GM21528 (cell line): Measurements from ENCODE around the gene CALD1.

Experiments
- ATAC-seq: cut with Tn5 transposase; IDR thresholded peaks from one replicate; pipeline ENCODE4 v1.9.1; 2021; ENCODE audit warnings: mild to moderate bottlenecking, moderate library complexity; ENCODE audit not compliant: unreplicated experiment, low FRiP score

Gene CALD1

DNA sequence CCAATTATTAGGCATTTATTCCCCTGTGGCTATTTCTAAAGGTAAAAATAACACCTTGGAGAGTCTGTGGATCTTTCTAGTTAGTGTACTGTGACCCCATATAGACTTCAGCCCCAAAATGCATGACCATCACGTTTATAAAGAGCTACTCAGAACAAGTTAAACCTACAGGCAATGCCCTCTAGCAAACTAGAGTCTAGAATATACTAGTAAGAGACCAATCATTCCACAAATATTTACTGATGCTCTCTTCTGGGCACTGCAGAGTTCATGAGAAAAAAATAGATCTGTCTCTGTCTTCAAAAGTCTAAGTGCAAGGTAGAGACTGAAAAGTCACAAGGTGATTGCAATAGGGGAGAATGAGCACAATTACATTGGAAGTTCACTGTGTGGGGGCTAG lies 20.5 kb upstream of the CALD1 start:
- no peak for ATAC-seq

DNA sequence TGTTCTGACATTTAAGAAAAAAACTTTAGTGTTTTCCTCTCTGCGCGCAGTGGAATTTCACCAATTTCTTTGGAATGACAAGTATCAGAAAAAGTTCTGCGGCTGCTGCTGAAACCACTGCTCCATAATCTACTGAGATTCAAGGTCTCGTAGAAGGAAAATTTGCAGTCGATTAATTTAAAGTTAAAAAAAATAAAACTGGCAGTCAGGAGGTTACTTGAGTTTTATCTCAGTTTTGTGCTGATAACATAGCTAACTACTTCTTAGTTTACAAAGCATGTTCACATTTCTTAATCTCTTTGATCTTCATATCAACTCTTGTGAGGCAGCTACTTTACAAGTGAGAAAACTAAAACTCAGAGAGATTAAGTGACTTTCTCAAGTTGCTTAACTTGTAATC lies 18.2 kb upstream of the CALD1 start:
- ATAC-seq = no peak

DNA sequence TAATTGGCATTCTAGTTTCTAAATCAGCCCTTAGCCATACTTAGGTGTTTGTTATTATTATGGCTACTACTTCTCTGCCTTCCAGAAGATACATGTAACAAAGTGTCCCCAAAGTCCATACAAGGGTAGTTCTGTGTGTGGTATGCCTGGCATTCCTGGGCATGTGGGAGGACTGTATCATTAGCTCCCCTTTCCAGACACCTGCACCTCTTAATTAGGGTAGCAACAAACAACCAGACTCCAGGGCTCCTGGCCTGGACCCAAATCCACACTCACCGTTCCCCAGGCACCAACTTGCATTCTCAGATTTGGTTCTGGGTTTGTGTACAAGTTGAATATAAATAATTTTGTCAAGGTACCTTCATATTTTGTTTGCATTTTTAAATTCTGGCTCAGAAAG lies 15.5 kb upstream of the CALD1 start:
- no peak for ATAC-seq

- no peak for ATAC-seq
Measured at GRCh38 chr7:134764365-134764764, 15.1 kb upstream of the CALD1 start.

GRCh38 chr7:134766779-134767519 lies 12.5 kb upstream of the CALD1 start:
- peak; percentile 78 for ATAC-seq

- ATAC-seq = peak; percentile 45
Measured at GRCh38 chr7:134767520-134768168, 11.8 kb upstream of the CALD1 start.

DNA sequence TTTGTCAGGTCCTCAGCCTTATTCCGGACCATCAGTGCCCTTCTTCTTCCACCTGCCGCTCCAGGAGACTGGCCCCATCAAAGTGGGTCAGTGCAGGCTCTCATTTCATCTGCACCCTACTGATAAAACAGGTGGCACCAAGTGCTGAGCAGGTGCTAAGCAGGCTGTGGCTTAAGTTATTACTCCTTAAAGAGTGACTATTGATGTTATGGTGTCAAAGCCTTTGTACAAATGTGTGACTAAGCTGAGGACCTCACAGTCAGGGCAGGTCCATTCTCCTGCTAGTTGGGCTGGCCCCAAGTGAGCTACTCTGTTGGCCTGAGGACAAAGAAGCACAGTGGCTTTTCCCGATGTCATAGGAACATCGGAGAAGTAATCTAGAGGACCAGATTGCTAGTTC lies 11.2 kb upstream of the CALD1 start:
- no peak for ATAC-seq

GRCh38 chr7:134770676-134771075 lies 8.8 kb upstream of the CALD1 start:
- ATAC-seq = no peak

DNA sequence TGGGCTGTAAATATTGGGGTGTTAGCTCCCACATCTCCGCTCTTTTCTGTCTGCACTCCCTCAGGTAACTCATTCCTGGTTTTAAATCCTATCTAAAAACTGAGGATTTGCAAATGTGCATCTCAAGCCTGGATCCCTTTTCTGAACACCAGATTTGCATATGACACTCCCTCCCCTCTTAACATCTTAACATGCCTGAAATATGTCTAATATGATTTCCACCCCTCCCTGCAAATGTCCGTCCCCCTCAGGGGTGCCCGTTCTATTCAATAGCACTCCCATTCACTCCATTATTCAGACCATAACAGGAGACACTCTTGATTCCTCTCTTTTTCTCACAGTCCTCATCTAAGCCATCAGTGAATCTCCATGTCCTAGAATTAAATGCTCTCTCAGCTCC lies 8.3 kb upstream of the CALD1 start:
- no peak for ATAC-seq

DNA sequence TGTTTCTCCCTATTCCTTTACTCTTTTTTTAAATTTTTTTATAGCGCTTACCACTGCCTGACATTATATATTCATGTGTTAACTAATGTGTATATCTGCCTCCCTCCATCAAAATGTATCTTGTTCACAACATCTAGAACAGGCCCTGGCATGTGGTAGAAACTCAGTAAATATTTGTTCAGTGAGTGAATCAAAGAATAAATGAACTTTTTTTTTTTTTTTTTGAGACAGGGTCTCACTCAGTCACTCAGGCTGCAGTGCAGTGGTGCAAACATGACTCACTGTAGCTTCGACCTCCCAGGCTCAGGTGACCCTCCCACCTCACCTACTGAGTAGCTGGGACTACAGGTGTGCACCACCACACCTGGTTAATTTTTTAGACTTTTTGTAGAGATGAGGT lies 7.5 kb upstream of the CALD1 start:
- no peak for ATAC-seq

DNA sequence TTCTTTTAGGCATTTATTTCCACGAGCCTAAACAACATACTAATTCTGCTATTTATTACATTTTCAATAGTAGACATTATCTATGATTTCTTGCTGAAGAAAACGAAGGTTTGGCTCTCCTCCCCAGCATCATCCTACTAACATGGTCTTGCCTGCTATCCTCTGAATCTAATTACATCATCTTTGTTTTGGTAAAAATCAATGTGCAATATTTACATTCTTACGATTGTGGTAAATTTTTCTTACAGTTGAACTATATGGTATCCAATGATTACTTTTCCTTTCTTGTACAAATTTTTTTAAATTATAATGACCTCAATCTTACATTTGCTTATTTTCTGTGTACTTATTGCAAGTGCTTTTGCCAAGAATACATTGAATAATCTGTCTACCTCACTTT lies 7.0 kb upstream of the CALD1 start:
- no peak for ATAC-seq

DNA sequence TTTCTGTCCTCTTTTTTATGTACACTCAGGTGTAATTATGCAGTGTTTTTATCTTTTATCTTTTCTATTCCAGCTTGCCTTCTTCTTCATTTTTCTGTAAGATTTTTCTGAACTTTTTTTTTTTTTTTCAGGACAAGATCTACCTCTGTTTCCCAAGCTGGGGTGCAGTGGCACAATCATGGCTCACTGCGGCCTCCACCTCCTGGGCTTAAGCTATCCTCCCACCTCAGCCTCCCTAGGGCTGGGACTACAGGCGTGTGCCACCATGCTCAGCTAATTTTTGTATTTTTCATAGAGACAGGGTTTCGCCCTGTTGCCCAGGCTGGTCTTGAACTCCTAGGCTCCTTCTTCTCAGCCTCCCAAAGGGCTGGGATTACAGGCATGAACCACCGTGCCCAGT lies 6.3 kb upstream of the CALD1 start:
- ATAC-seq = no peak

DNA sequence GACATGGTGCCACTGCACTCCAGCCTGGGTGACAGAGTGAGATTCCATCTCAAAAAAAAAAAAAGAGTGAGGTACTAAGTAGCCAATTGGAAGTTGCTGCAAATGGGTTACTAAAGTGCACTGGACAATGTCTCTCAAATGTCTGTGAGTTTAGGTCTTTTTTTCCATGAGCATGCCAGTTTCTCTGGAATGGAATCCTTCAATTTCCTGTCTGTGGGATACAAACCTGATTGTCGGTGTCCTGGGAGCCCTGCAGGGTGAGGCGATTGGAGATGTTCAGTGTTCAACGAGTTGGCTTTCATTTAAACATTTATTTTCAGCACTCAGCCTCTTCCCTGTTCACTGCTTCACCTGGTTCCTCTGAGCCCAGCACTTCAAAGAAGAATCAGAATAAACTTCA lies 5.3 kb upstream of the CALD1 start:
- no peak for ATAC-seq

- no peak for ATAC-seq
Measured at GRCh38 chr7:134777470-134777869, 2.0 kb upstream of the CALD1 start.

GRCh38 chr7:134777908-134778580 lies 1.4 kb upstream of the CALD1 start:
- ATAC-seq = no peak

GRCh38 chr7:134779741-134780065 lies 269 bp downstream of the CALD1 start:
- ATAC-seq = no peak

GRCh38 chr7:134780166-134780828 lies 863 bp downstream of the CALD1 start:
- ATAC-seq = no peak

GRCh38 chr7:134781171-134781570 lies 1.7 kb downstream of the CALD1 start:
- no peak for ATAC-seq

- peak; percentile 77 for ATAC-seq
Measured at GRCh38 chr7:134782121-134782623, 2.7 kb downstream of the CALD1 start.

DNA sequence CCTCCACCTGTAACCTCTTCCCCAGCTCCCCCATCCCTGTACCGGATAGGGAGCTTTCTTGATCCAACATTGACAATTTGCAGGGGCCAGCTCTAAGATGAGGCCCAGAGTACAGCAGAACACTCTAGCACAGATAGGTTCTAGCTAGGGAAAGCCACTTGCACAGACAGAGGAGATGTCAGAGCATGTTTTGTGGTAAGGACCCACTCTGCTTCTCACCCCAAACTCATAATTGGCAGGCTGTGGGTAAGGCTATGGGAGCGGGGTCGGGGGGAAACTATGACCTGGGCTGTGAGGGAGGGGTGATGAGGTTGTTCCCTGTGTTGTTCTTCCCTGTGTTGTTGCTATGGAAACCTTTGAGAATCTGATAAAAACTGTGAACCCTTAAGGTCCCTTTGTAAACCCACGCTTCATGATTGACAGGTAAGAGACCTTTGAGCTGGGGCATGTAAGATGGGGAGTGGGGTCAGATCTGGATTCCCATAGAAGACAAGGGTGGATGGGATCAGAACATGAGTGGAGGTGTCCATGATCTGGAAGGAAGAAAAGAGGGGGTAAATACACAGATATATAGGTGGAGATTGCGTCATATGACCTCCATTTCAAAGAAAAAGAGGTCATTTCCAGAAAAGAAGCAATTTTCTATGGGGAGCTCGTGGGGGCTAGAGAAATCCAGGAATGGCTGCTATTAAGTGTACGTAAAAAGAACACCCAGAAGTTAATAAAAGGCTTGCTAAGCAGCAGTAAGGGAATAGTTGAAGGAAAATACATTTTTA lies 4.0 kb downstream of the CALD1 start:
- ATAC-seq = no peak
